Mucosa of descending colon (tissue), 3 donors: ENCODE data around the gene PROX2. TPM values are rescaled to one million over a fixed set of nuclear protein-coding genes. Genes with fewer than 3 reads are reported as not detected.

Experiments
- ATAC-seq: fragments of 200-7000 bp; cut with Tn5 transposase; one replicate; pipeline ENCODE4 v1.9.1; 2020; ENCODE audit warnings: mild to moderate bottlenecking, moderate library complexity
- DNase-seq, 3 donors: peaks; one replicate each; pipeline ENCODE4 v3.0.0-alpha.2; 2020
- H3K36me3 ChIP-seq: fragments of 200-600 bp; one replicate; pipeline ENCODE4 v1.8.0; 2021; ENCODE audit warnings: low read depth, mild to moderate bottlenecking
- H3K4me1 ChIP-seq: fragments of 200-600 bp; one replicate; pipeline ENCODE4 v1.8.0; 2021; ENCODE audit warnings: low read depth, mild to moderate bottlenecking
- H3K4me3 ChIP-seq: fragments of 200-600 bp; one replicate; pipeline ENCODE4 v1.8.0; 2021; ENCODE audit warnings: mild to moderate bottlenecking
- H3K9me3 ChIP-seq: fragments of 200-600 bp; one replicate; pipeline ENCODE4 v1.8.0; 2021; ENCODE audit warnings: mild to moderate bottlenecking
- CTCF ChIP-seq: fragments of 200-600 bp; IDR thresholded peaks from one replicate; pipeline ENCODE4 v1.8.0; 2022; ENCODE audit warnings: antibody characterized with exemption, mild to moderate bottlenecking
- intact Hi-C, 2 donors: fragments of 100-400 bp; cut with DNase I in 1 of 2; cut with micrococcal nuclease in 1 of 2; formaldehyde crosslinking; loops; one replicate each; pipeline versions ENCODE4 v1.11.0 to v1.11.1; 2022; cut with DNase I, micrococcal nuclease
- total RNA-seq, 3 donors: library from RNA; stranded (reverse); fragmentation: NEBNext Ultra II Directional in 2 of 3; extraction: Animal tissue kit (Norgen Biotek cat#: 25700) in 2 of 3; gene quantifications; one replicate each; pipeline versions ENCODE4 v1.2.1 to v1.2.4, GENCODE V29; 2021 to 2023
- donor health status: DM: no; HTN: no; CAD: no; lungs with moderate emphysema.
- donor health status: DM: no; HTN: no; CAD: no.
- donor health status: DM: no; HTN: yes; CAD: no.

Gene PROX2
- total RNA-seq, 3 donors from 2014 or later = 0.07 to 0.09 TPM; not detected in 1

GRCh38 chr14:74888164-74889158, 12.5 kb upstream of the PROX2 start:
- H3K4me3 ChIP-seq = no peak overlapping the region
- H3K36me3 ChIP-seq = peaks cover 13% of the 10 kb centered on the region
- H3K9me3 ChIP-seq = no peaks in the 10 kb centered on the region
- peaks cover 24% of the 10 kb centered on the region for H3K4me1 ChIP-seq
- DNase-seq (no peak), ATAC-seq (peak; percentile 94)
- intact Hi-C loops = no loop called here
- no peak for TF ChIP-seq CTCF

- TF ChIP-seq CTCF = no peak
- peaks cover 28% of the 10 kb centered on the region for H3K4me1 ChIP-seq
- ATAC-seq = no peak
These were observed 10.1 kb upstream of the PROX2 start for GRCh38 chr14:74886001-74886400.

GRCh38 chr14:74882103-74882920, 6.4 kb upstream of the PROX2 start:
- no peaks in the 10 kb centered on the region for H3K36me3 ChIP-seq
- H3K9me3 ChIP-seq = no peaks in the 10 kb centered on the region
- H3K4me3 ChIP-seq = peak overlapping the region; percentile 76
- ATAC-seq (peak; percentile 75), DNase-seq (peak; percentile 67 to 79 (median 76))
- intact Hi-C loops = no loop called here
- H3K4me1 ChIP-seq = peaks cover 24% of the 10 kb centered on the region
- TF ChIP-seq CTCF = no peak

More at GRCh38 chr14:74886001-74886400, 10.1 kb upstream of the PROX2 start:
- no peak for DNase-seq
- H3K36me3 ChIP-seq = peaks cover 9% of the 10 kb centered on the region
- H3K9me3 ChIP-seq = no peaks in the 10 kb centered on the region
- intact Hi-C loops = no loop called here
- H3K4me3 ChIP-seq = no peak overlapping the region

- no peak for TF ChIP-seq CTCF
- ATAC-seq = peak; percentile 99
- intact Hi-C loops = no loop called here
- peaks cover 19% of the 10 kb centered on the region for H3K4me1 ChIP-seq
- peak within 1 kb of the TSS; percentile 76 for H3K4me3 ChIP-seq
- no peaks in the 10 kb centered on the region for H3K9me3 ChIP-seq
- H3K36me3 ChIP-seq = no peaks in the 10 kb centered on the region
- DNase-seq = peak; percentile 89 to 94 (median 93)
These were observed 5.6 kb upstream of the PROX2 start, which contains the start of gene DLST for GRCh38 chr14:74881431-74882102. TSS of gene DLST (plus strand) at chr14:74881916. CDS start at chr14:74881954, 38 bp downstream.
